GM23338 (cell line): ENCODE results near the gene GSG1L. TPM values are rescaled to one million over a fixed set of nuclear protein-coding genes. Genes with fewer than 3 reads are reported as not detected.
A peak's percentile ranks its signal among the peaks of the same experiment; 100 is the strongest.

ENCODE experiments used
- ATAC-seq: fragments of 200-7000 bp; cut with Tn5 transposase; 3 replicates; pipeline ENCODE4 v1.9.1; 2020
- DNase-seq: peaks from one replicate; pipeline ENCODE4 v3.0.0-alpha.2; 2015; ENCODE audit warnings: low spot score
- H2AFZ ChIP-seq: fragments of 200-600 bp; sonication (generic); 2 replicates; pipeline ENCODE4 v1.8.0; 2016; ENCODE audit warnings: antibody characterized with exemption, mild to moderate bottlenecking, moderate library complexity
- H3F3A ChIP-seq: fragments of 200-600 bp; sonication (generic); replicated peaks from 2 replicates; pipeline ENCODE4 v1.8.0; 2017; ENCODE audit warnings: antibody characterized with exemption, mixed run types, low read depth
- H3K27ac ChIP-seq: fragments of 200-600 bp; sonication (generic); 2 replicates; pipeline ENCODE4 v1.6.1; 2016; ENCODE audit warnings: low read depth
- H3K27me3 ChIP-seq: fragments of 200-600 bp; sonication (generic); 2 replicates; pipeline ENCODE4 v1.8.0; 2016; ENCODE audit warnings: mild to moderate bottlenecking, mixed run types, moderate library complexity; ENCODE audit not compliant: insufficient read depth
- H3K36me3 ChIP-seq: fragments of 200-600 bp; sonication (generic); 2 replicates; pipeline ENCODE4 v1.8.0; 2016; ENCODE audit warnings: mild to moderate bottlenecking; ENCODE audit not compliant: insufficient read depth
- H3K4me1 ChIP-seq: fragments of 200-600 bp; sonication (generic); 2 replicates; pipeline ENCODE4 v1.8.0; 2016; ENCODE audit warnings: mild to moderate bottlenecking, moderate library complexity; ENCODE audit not compliant: insufficient read depth
- H3K4me2 ChIP-seq: fragments of 200-600 bp; sonication (generic); 2 replicates; pipeline ENCODE4 v1.7.1; 2017; ENCODE audit warnings: mixed run types
- H3K4me3 ChIP-seq: fragments of 200-600 bp; sonication (generic); 2 replicates; pipeline ENCODE4 v1.6.1; 2016; ENCODE audit warnings: mixed run types
- H3K79me2 ChIP-seq: fragments of 200-600 bp; sonication (generic); replicated peaks from 2 replicates; pipeline ENCODE4 v1.8.0; 2017; ENCODE audit warnings: mild to moderate bottlenecking; ENCODE audit not compliant: insufficient read depth
- H3K9me2 ChIP-seq: fragments of 200-600 bp; sonication (generic); 2 replicates; pipeline ENCODE4 v1.8.0; 2017; ENCODE audit not compliant: insufficient read depth
- H4K20me1 ChIP-seq: fragments of 200-600 bp; sonication (generic); replicated peaks from 2 replicates; pipeline ENCODE4 v1.8.0; 2017; ENCODE audit warnings: mild to moderate bottlenecking; ENCODE audit not compliant: insufficient read depth
- H3K27ac Mint-ChIP-seq: 2 replicates; pipeline ENCODE4 v1.8.0; 2020; ENCODE audit warnings: inconsistent platforms, mild to moderate bottlenecking, moderate library complexity, mixed read lengths
- H3K27me3 Mint-ChIP-seq: 3 replicates; pipeline ENCODE4 v1.8.0; 2022; ENCODE audit warnings: low read depth, mild to moderate bottlenecking, moderate library complexity, mixed read lengths, inconsistent platforms; ENCODE audit not compliant: insufficient read depth, poor library complexity
- H3K36me3 Mint-ChIP-seq: 3 replicates; pipeline ENCODE4 v1.8.0; 2021; ENCODE audit warnings: low read depth, mild to moderate bottlenecking, inconsistent platforms, moderate library complexity, mixed read lengths
- H3K4me1 Mint-ChIP-seq: 3 replicates; pipeline ENCODE4 v1.8.0; 2020; ENCODE audit warnings: mild to moderate bottlenecking, inconsistent platforms, mixed read lengths
- H3K4me3 Mint-ChIP-seq: 3 replicates; pipeline ENCODE4 v1.8.0; 2021; ENCODE audit warnings: moderate library complexity, mild to moderate bottlenecking, inconsistent platforms, mixed read lengths
- H3K9me3 Mint-ChIP-seq: 3 replicates; pipeline ENCODE4 v1.8.0; 2020; ENCODE audit warnings: moderate library complexity, mild to moderate bottlenecking, inconsistent platforms, mixed read lengths
- CREB1 ChIP-seq: fragments of 250-450 bp; sonication (Bioruptor Pico); IDR thresholded peaks from 2 replicates; pipeline ENCODE4 v1.5.0; 2020; ENCODE audit warnings: low read depth, mild to moderate bottlenecking, moderate library complexity
- EZH2 ChIP-seq: fragments of 200-600 bp; sonication (generic); IDR thresholded peaks from one replicate; pipeline ENCODE4 v1.8.0; 2017; ENCODE audit warnings: antibody characterized with exemption, mild to moderate bottlenecking, low read depth; ENCODE audit not compliant: unreplicated experiment
- EZH2phosphoT487 ChIP-seq: fragments of 200-600 bp; sonication (generic); IDR thresholded peaks from one replicate; pipeline ENCODE4 v1.8.1; 2018; ENCODE audit warnings: antibody characterized with exemption; ENCODE audit not compliant: unreplicated experiment
- NANOG ChIP-seq: IDR thresholded peaks from 2 replicates; pipeline ENCODE4 v1.6.1; 2016; ENCODE audit warnings: antibody characterized with exemption, borderline replicate concordance
- POLR2AphosphoS5 ChIP-seq: IDR thresholded peaks from 2 replicates; pipeline ENCODE4 v1.6.1; 2016; ENCODE audit warnings: antibody characterized with exemption, low read depth
- STAT1 ChIP-seq: IDR thresholded peaks from one replicate; pipeline ENCODE4 v1.6.1; 2016; ENCODE audit warnings: antibody characterized with exemption; ENCODE audit not compliant: unreplicated experiment
- ZNF114 ChIP-seq: fragments of 250-450 bp; sonication (Bioruptor Pico); IDR thresholded peaks from 2 replicates; pipeline ENCODE4 v1.5.0; 2020; ENCODE audit warnings: mild to moderate bottlenecking, moderate library complexity
- ZNF331 ChIP-seq: fragments of 250-450 bp; sonication (Bioruptor Pico); IDR thresholded peaks from 2 replicates; pipeline ENCODE4 v1.5.0; 2020; ENCODE audit warnings: low read depth, mild to moderate bottlenecking, moderate library complexity
- polyA plus RNA-seq: library from polyadenylated mRNA; unstranded; fragments of >200 nt; fragmentation: Nextera tagmentation; extraction: Ambion mirVana; gene quantifications from 2 replicates; pipeline ENCODE4 v1.2.1, GENCODE V29; 2016
- total RNA-seq: library from RNA; depleted of rRNA; stranded (reverse); fragments of >200 nt; shearing (Covaris generic); gene quantifications from 2 replicates; pipeline ENCODE4 v1.2.3, GENCODE V29; 2014
- TF ChIP-seq, protein P1 (sequence below): fragments of 250-450 bp; sonication (Bioruptor Pico); IDR thresholded peaks from 2 replicates; pipeline ENCODE4 v1.5.0; 2020; ENCODE audit warnings: mild to moderate bottlenecking, moderate library complexity
- TF ChIP-seq, protein P2 (sequence below): IDR thresholded peaks from 2 replicates; pipeline ENCODE4 v1.6.1; 2016; ENCODE audit warnings: antibody characterized with exemption
- TF ChIP-seq, protein P3 (sequence below), 2 experiments: fragments of 200-600 bp in 1 of 2; sonication (generic) in 1 of 2; conservative IDR thresholded peaks; 2 replicates each; pipeline versions ENCODE4 v1.5.1 to v1.6.1; 2016 to 2017; ENCODE audit warnings: antibody characterized with exemption in 2 of 2, low read depth in 2 of 2, mild to moderate bottlenecking in 2 of 2, moderate library complexity in 1 of 2

The GSG1L gene
- total and polyA plus RNA-seq, 2 experiments from 2014 or later, result 0.36 to 0.63 TPM

DNA sequence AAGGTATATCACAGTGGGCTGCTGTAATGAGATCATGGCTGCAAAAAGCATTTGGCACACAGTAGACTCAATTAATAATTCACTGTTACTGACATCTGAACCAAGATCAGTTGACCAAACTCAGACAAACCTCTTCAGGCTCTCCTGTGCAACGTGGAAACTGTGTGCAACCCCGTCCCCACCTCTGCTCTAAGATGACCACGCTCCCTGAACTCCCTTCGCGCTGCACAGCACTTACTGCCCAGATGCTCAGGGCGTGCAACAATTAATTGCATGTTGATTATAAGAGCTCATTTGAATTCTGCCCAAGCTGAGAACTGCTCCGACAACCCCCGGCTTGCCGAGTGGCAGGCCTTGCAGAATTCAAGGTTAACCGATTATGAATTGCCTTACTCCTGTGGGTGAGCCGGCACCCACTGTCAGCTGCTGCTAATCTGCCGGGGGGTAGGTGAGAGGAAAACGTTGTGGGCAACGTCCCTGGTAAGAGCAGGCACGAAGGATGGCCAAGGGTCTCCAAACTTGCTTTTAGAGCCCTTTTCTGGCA lies 1.3 kb upstream of the GSG1L start (continued):
- TF ChIP-seq, protein P1, sequence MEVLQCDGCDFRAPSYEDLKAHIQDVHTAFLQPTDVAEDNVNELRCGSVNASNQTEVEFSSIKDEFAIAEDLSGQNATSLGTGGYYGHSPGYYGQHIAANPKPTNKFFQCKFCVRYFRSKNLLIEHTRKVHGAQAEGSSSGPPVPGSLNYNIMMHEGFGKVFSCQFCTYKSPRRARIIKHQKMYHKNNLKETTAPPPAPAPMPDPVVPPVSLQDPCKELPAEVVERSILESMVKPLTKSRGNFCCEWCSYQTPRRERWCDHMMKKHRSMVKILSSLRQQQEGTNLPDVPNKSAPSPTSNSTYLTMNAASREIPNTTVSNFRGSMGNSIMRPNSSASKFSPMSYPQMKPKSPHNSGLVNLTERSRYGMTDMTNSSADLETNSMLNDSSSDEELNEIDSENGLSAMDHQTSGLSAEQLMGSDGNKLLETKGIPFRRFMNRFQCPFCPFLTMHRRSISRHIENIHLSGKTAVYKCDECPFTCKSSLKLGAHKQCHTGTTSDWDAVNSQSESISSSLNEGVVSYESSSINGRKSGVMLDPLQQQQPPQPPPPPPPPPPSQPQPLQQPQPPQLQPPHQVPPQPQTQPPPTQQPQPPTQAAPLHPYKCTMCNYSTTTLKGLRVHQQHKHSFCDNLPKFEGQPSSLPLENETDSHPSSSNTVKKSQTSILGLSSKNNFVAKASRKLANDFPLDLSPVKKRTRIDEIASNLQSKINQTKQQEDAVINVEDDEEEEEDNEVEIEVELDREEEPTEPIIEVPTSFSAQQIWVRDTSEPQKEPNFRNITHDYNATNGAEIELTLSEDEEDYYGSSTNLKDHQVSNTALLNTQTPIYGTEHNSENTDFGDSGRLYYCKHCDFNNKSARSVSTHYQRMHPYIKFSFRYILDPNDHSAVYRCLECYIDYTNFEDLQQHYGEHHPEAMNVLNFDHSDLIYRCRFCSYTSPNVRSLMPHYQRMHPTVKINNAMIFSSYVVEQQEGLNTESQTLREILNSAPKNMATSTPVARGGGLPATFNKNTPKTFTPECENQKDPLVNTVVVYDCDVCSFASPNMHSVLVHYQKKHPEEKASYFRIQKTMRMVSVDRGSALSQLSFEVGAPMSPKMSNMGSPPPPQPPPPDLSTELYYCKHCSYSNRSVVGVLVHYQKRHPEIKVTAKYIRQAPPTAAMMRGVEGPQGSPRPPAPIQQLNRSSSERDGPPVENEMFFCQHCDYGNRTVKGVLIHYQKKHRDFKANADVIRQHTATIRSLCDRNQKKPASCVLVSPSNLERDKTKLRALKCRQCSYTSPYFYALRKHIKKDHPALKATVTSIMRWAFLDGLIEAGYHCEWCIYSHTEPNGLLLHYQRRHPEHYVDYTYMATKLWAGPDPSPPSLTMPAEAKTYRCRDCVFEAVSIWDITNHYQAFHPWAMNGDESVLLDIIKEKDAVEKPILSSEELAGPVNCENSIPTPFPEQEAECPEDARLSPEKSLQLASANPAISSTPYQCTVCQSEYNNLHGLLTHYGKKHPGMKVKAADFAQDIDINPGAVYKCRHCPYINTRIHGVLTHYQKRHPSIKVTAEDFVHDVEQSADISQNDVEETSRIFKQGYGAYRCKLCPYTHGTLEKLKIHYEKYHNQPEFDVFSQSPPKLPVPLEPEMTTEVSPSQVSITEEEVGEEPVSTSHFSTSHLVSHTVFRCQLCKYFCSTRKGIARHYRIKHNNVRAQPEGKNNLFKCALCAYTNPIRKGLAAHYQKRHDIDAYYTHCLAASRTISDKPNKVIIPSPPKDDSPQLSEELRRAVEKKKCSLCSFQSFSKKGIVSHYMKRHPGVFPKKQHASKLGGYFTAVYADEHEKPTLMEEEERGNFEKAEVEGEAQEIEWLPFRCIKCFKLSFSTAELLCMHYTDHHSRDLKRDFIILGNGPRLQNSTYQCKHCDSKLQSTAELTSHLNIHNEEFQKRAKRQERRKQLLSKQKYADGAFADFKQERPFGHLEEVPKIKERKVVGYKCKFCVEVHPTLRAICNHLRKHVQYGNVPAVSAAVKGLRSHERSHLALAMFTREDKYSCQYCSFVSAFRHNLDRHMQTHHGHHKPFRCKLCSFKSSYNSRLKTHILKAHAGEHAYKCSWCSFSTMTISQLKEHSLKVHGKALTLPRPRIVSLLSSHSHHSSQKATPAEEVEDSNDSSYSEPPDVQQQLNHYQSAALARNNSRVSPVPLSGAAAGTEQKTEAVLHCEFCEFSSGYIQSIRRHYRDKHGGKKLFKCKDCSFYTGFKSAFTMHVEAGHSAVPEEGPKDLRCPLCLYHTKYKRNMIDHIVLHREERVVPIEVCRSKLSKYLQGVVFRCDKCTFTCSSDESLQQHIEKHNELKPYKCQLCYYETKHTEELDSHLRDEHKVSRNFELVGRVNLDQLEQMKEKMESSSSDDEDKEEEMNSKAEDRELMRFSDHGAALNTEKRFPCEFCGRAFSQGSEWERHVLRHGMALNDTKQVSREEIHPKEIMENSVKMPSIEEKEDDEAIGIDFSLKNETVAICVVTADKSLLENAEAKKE (CRISPR knock-in tag), result no peak
- TF ChIP-seq NANOG (no peak), ZNF114 (CRISPR knock-in tag) (no peak), POLR2AphosphoS5 (no peak), CREB1 (CRISPR knock-in tag) (no peak), EZH2phosphoT487 (no peak), EZH2 (no peak), STAT1 (no peak)
- TF ChIP-seq, protein P2, sequence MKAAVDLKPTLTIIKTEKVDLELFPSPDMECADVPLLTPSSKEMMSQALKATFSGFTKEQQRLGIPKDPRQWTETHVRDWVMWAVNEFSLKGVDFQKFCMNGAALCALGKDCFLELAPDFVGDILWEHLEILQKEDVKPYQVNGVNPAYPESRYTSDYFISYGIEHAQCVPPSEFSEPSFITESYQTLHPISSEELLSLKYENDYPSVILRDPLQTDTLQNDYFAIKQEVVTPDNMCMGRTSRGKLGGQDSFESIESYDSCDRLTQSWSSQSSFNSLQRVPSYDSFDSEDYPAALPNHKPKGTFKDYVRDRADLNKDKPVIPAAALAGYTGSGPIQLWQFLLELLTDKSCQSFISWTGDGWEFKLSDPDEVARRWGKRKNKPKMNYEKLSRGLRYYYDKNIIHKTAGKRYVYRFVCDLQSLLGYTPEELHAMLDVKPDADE, result no peak

DNA sequence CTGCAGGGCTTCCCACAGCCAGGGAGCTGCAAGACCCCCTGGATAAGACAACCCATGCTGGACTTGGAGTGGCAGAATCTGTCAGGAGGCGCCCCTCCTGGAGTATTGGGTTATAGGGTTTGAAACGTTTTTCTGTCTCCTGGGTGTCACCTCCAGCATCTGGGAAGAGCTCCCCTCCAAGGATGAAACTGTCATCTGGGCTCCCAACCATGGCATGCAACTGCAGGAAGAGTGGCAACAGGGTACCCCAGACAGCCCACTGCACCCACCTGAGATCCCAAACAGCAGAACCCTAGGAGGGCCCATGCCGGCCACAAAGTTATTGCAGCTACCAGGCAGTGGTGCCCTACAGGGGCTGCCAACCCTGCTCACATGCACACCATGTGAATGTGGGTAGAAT lies 636 bp upstream of the GSG1L start:
- no peaks in the 10 kb centered on the region for H3K9me3 Mint-ChIP-seq
- no peaks in the 10 kb centered on the region; the same call in 1 of the 2 replicates for H3K4me1 ChIP-seq
- ATAC-seq (no peak; the same call in 2 of the 3 replicates), DNase-seq (no peak)
- H3K27me3 Mint-ChIP-seq, result peaks cover 38% of the 10 kb centered on the region
- 0 out of 3 replicates have a peak overlapping the region, but pooled peaks have one; percentile 55 for H3K4me3 Mint-ChIP-seq
- no peaks in the 10 kb centered on the region for H3F3A ChIP-seq
- peaks cover 61% of the 10 kb centered on the region for H3K27me3 ChIP-seq
- H3K9me2 ChIP-seq, result no peaks in the 10 kb centered on the region
- H3K36me3 Mint-ChIP-seq, result no peaks in the 10 kb centered on the region
- no peak overlapping the region for H3K27ac ChIP-seq
- no peak overlapping the region for H3K27ac Mint-ChIP-seq
- peak overlapping the region; percentile 77 for H3K4me2 ChIP-seq
- no peaks in the 10 kb centered on the region for H3K36me3 ChIP-seq
- no peaks in the 10 kb centered on the region; the same call in 2 of the 3 replicates for H3K4me1 Mint-ChIP-seq
- H2AFZ ChIP-seq, result no peak overlapping the region
- no peaks in the 10 kb centered on the region for H4K20me1 ChIP-seq
- H3K79me2 ChIP-seq, result no peaks in the 10 kb centered on the region
- peak overlapping the region; percentile 58; the same call in 1 of the 2 replicates for H3K4me3 ChIP-seq
- TF ChIP-seq ZNF331 (CRISPR knock-in tag) (no peak), STAT1 (no peak), EZH2phosphoT487 (no peak), ZNF114 (CRISPR knock-in tag) (no peak), POLR2AphosphoS5 (no peak), NANOG (no peak), EZH2 (no peak)
- TF ChIP-seq, protein P2, result no peak
- TF ChIP-seq, protein P3, sequence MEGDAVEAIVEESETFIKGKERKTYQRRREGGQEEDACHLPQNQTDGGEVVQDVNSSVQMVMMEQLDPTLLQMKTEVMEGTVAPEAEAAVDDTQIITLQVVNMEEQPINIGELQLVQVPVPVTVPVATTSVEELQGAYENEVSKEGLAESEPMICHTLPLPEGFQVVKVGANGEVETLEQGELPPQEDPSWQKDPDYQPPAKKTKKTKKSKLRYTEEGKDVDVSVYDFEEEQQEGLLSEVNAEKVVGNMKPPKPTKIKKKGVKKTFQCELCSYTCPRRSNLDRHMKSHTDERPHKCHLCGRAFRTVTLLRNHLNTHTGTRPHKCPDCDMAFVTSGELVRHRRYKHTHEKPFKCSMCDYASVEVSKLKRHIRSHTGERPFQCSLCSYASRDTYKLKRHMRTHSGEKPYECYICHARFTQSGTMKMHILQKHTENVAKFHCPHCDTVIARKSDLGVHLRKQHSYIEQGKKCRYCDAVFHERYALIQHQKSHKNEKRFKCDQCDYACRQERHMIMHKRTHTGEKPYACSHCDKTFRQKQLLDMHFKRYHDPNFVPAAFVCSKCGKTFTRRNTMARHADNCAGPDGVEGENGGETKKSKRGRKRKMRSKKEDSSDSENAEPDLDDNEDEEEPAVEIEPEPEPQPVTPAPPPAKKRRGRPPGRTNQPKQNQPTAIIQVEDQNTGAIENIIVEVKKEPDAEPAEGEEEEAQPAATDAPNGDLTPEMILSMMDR (conservative IDR thresholded peaks at IDR 0.05; ENCODE audit: low read depth in 2 of 2), result no peak
